ENCODE results near the gene SLCO6A1. TPM values are rescaled to one million over a fixed set of nuclear protein-coding genes. Genes with fewer than 3 reads are reported as not detected.

SLCO6A1 gene, protein sequence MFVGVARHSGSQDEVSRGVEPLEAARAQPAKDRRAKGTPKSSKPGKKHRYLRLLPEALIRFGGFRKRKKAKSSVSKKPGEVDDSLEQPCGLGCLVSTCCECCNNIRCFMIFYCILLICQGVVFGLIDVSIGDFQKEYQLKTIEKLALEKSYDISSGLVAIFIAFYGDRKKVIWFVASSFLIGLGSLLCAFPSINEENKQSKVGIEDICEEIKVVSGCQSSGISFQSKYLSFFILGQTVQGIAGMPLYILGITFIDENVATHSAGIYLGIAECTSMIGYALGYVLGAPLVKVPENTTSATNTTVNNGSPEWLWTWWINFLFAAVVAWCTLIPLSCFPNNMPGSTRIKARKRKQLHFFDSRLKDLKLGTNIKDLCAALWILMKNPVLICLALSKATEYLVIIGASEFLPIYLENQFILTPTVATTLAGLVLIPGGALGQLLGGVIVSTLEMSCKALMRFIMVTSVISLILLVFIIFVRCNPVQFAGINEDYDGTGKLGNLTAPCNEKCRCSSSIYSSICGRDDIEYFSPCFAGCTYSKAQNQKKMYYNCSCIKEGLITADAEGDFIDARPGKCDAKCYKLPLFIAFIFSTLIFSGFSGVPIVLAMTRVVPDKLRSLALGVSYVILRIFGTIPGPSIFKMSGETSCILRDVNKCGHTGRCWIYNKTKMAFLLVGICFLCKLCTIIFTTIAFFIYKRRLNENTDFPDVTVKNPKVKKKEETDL
- total RNA-seq, result 0.52 TPM

DNA sequence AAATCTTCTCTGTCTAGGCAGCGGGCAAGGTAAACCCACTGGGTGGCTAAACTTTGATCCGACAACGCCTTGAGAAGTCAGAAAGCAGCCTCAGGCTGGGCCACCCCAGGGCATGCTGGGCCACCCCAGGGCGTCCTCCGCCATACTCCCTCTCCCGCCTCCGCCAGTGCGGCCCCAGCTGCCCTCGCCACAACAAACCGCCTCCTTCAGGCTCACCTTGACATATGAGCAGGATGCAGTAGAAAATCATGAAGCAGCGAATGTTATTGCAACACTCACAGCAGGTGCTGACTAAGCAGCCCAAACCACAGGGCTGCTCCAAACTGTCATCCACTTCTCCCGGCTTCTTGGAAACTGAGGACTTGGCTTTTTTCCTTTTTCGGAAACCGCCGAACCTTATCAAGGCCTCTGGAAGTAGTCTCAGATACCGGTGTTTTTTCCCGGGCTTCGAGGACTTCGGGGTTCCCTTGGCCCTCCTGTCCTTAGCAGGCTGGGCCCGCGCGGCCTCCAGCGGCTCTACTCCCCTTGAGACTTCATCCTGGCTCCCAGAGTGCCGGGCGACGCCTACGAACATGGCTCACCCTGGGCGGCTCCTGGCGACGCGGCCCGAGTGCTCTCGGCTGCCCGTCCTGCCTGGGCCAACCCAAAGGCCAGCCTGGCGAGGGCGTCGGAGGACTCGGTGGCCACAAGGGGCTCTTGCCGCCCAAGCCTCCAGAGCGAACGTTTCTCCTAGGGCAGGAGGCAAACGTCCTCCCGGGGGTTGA is at the start of gene SLCO6A1:
Gene SLCO6A1, minus strand, starts transcription at position 731 of the 764 bp plus-strand sequence. Its CDS starts 157 bp downstream, at position 574.
- Histone ChIP-seq H3K4me3 (ENCODE audit: low read length in 3 of 3) (no peak within 1 kb of the TSS), H3K36me3 (ENCODE audit: control insufficient read depth in 3 of 3, insufficient read depth in 3 of 3, low read length in 3 of 3) (no peaks in the 10 kb centered on the region), H3K9me3 (ENCODE audit: control insufficient read depth in 3 of 3, low read length in 3 of 3) (no peaks in the 10 kb centered on the region)

DNA sequence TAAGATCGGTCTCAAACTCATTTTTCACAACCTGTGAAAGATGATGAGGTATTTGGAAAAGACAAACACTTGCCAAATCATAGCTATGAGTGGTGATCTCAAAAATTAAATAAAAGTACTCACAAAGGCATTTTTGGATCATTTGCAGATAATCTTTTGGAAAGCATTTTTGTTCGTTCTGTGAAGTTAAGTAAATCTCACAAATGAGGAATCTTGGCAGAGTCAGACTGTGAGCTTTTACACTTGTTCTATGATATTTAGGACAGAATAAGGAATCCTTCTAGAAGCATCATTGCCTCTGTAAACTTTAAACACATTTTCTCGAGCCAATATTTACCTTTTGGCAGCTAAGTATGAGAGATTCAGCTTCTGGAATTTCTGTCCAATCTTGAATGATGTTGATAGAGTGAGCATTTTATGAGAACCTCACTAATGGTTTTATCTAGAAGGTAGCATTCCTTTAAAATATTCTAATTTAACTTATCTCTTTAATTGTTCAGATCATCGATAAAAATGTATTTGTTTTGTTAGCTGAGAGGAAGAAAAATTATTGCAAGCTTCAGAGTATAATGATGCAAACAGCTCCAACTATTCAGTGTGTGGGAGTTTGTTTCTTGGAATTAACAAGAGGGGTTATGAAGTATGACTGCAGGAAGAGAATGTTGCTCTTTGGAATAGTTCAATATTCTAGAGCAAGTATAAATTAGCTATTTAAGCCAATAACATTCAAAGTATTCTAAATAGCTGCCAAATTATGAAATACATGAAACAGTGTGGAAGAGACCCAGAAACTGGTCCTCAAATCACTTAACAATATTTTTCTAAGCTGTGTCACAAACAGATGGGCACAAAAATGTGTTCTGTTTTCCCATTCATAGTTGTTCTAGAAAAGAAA is 48.6 kb upstream of the SLCO6A1 start:
- H3K27me3 ChIP-seq (ENCODE audit: control insufficient read depth in 3 of 3, insufficient read depth in 3 of 3, low read length in 3 of 3), result no peaks in the 10 kb centered on the region
- no peak overlapping the region for H3K27ac ChIP-seq (ENCODE audit: low read depth, low read length)
- no peaks in the 10 kb centered on the region for H3K36me3 ChIP-seq (ENCODE audit: control insufficient read depth in 3 of 3, insufficient read depth in 3 of 3, low read length in 3 of 3)
- no peak overlapping the region for H3K4me3 ChIP-seq (ENCODE audit: low read length in 3 of 3)
- no peaks in the 10 kb centered on the region for H3K9me3 ChIP-seq (ENCODE audit: control insufficient read depth in 3 of 3, low read length in 3 of 3)
- no peaks in the 10 kb centered on the region for H3K4me1 ChIP-seq (ENCODE audit: control insufficient read depth in 3 of 3, insufficient read depth in 3 of 3, low read length in 3 of 3)
- no peak overlapping the region for H3K9ac ChIP-seq (ENCODE audit: low read depth in 1 of 3, low read length in 3 of 3)

More for the DNA sequence above, at the start of gene SLCO6A1:
- no peak within 1 kb of the TSS for H3K27ac ChIP-seq (ENCODE audit: low read depth, low read length)
- no peaks in the 10 kb centered on the region for H3K27me3 ChIP-seq (ENCODE audit: control insufficient read depth in 3 of 3, insufficient read depth in 3 of 3, low read length in 3 of 3)
- no peak within 1 kb of the TSS for H3K9ac ChIP-seq (ENCODE audit: low read depth in 1 of 3, low read length in 3 of 3)
- no peaks in the 10 kb centered on the region for H3K4me1 ChIP-seq (ENCODE audit: control insufficient read depth in 3 of 3, insufficient read depth in 3 of 3, low read length in 3 of 3)

DNA sequence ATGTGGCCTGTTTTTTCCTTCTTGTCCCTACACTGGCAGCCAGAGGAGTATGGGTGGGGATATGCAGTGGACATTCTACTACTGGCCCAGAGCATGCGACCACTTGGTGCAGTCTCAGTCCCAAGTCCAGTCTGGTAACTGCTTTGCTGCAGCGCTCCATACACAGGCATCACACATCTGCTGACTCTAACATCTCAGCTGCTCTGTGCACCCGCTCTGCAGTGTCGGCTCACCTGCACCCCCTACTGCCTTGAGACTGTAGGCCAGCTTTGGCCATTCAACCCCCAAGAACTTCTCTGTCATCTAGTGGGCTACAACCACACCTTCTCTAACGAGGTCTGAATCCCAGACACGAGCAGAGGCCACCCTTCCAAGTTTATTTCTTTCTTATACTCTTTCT is 46.4 kb upstream of the SLCO6A1 start:
- no peak overlapping the region for H3K27ac ChIP-seq (ENCODE audit: low read depth, low read length)
- H3K9ac ChIP-seq (ENCODE audit: low read depth in 1 of 3, low read length in 3 of 3), result no peak overlapping the region
- no peaks in the 10 kb centered on the region for H3K27me3 ChIP-seq (ENCODE audit: control insufficient read depth in 3 of 3, insufficient read depth in 3 of 3, low read length in 3 of 3)
- H3K9me3 ChIP-seq (ENCODE audit: control insufficient read depth in 3 of 3, low read length in 3 of 3), result no peaks in the 10 kb centered on the region
- no peaks in the 10 kb centered on the region for H3K4me1 ChIP-seq (ENCODE audit: control insufficient read depth in 3 of 3, insufficient read depth in 3 of 3, low read length in 3 of 3)
- H3K4me3 ChIP-seq (ENCODE audit: low read length in 3 of 3), result no peak overlapping the region
- no peaks in the 10 kb centered on the region for H3K36me3 ChIP-seq (ENCODE audit: control insufficient read depth in 3 of 3, insufficient read depth in 3 of 3, low read length in 3 of 3)

DNA sequence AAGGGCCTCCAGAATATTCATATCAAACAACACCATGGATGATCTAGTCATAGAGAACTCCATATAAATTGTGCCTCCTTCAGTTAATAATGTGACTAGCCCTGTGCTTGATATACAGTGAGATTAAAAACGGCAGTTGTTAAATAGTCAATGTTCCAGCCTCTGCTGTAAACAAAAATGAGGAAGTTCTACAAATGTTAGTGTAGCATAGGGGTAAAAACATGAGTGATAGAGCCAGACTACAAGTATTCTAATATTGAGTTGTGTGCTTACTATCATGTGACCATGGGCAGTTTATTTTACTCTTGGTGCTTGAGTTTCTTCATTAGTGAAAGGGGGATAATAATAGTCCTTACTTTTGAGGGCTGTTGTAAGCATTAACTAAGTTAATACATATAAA is 43.3 kb upstream of the SLCO6A1 start:
- H3K4me3 ChIP-seq (ENCODE audit: low read length in 3 of 3), result no peak overlapping the region
- H3K9me3 ChIP-seq (ENCODE audit: control insufficient read depth in 3 of 3, low read length in 3 of 3), result no peaks in the 10 kb centered on the region
- H3K27me3 ChIP-seq (ENCODE audit: control insufficient read depth in 3 of 3, insufficient read depth in 3 of 3, low read length in 3 of 3), result no peaks in the 10 kb centered on the region
- H3K4me1 ChIP-seq (ENCODE audit: control insufficient read depth in 3 of 3, insufficient read depth in 3 of 3, low read length in 3 of 3), result no peaks in the 10 kb centered on the region
- H3K9ac ChIP-seq (ENCODE audit: low read depth in 1 of 3, low read length in 3 of 3), result no peak overlapping the region
- H3K27ac ChIP-seq (ENCODE audit: low read depth, low read length), result no peak overlapping the region
- H3K36me3 ChIP-seq (ENCODE audit: control insufficient read depth in 3 of 3, insufficient read depth in 3 of 3, low read length in 3 of 3), result no peaks in the 10 kb centered on the region

DNA sequence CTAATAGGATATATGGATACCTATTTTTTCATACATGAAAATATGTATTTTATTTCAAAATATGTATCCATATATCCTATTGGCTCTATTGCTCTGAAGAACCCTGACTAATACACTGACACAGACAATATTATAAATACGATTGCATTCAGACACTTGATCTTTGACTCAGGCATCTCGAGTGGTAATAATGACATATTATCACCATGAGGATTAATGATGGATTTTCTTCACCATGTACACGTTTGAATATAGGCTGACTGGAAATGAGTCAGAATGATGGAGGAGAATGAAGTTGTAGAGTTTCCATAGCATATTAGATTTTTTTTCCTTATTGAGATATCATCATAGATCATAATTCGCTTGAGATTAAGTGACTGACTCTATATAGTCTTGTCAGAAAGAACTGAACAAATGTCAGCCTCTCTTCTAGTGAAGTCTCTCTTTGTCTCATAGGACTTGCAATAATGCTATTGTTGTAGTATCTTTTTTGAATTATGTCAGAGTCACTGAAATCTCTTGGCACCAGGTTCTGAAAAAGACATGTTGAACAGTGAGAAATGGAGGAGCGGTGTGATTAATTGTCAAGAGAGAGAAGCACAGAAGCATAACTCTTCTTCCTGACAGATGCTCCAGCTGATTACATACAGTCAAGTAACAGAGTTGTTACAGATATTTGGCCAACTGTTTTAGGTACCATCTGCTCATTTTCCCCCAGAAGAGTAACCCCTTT is 41.4 kb upstream of the SLCO6A1 start:
- Histone ChIP-seq H3K36me3 (ENCODE audit: control insufficient read depth in 3 of 3, insufficient read depth in 3 of 3, low read length in 3 of 3) (no peaks in the 10 kb centered on the region), H3K9me3 (ENCODE audit: control insufficient read depth in 3 of 3, low read length in 3 of 3) (no peaks in the 10 kb centered on the region)

GRCh38 chr5:102539562-102539961 is 40.8 kb upstream of the SLCO6A1 start:
- Histone ChIP-seq H3K9me3 (ENCODE audit: control insufficient read depth in 3 of 3, low read length in 3 of 3) (no peaks in the 10 kb centered on the region), H3K4me1 (ENCODE audit: control insufficient read depth in 3 of 3, insufficient read depth in 3 of 3, low read length in 3 of 3) (no peaks in the 10 kb centered on the region), H3K27me3 (ENCODE audit: control insufficient read depth in 3 of 3, insufficient read depth in 3 of 3, low read length in 3 of 3) (no peaks in the 10 kb centered on the region), H3K9ac (ENCODE audit: low read depth in 1 of 3, low read length in 3 of 3) (no peak overlapping the region), H3K27ac (ENCODE audit: low read depth, low read length) (no peak overlapping the region), H3K4me3 (ENCODE audit: low read length in 3 of 3) (no peak overlapping the region), H3K36me3 (ENCODE audit: control insufficient read depth in 3 of 3, insufficient read depth in 3 of 3, low read length in 3 of 3) (no peaks in the 10 kb centered on the region)

More for the DNA sequence above, 41.4 kb upstream of the SLCO6A1 start:
- Histone ChIP-seq H3K9ac (ENCODE audit: low read depth in 1 of 3, low read length in 3 of 3) (no peak overlapping the region), H3K4me3 (ENCODE audit: low read length in 3 of 3) (no peak overlapping the region), H3K4me1 (ENCODE audit: control insufficient read depth in 3 of 3, insufficient read depth in 3 of 3, low read length in 3 of 3) (no peaks in the 10 kb centered on the region), H3K27ac (ENCODE audit: low read depth, low read length) (no peak overlapping the region), H3K27me3 (ENCODE audit: control insufficient read depth in 3 of 3, insufficient read depth in 3 of 3, low read length in 3 of 3) (no peaks in the 10 kb centered on the region)

DNA sequence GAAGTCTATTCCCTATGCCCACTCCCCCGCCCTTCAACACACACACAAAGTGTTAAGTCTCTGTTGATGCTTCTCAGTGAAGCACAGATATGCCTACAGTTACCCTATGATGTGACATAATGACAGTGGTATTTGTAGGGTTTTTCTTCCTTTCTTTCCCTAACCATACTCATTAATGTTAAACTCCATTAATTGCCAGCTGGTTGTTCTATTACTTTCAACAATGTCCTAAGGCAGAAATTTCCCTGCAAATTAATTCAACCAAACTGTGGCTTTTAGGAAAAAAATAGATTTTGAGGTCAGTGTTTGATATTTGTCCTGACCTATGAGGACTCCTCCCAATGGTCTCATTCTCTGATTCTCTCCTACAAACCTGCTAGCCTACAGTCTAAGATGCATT is 38.2 kb upstream of the SLCO6A1 start:
- Histone ChIP-seq H3K36me3 (ENCODE audit: control insufficient read depth in 3 of 3, insufficient read depth in 3 of 3, low read length in 3 of 3) (no peaks in the 10 kb centered on the region), H3K4me1 (ENCODE audit: control insufficient read depth in 3 of 3, insufficient read depth in 3 of 3, low read length in 3 of 3) (no peaks in the 10 kb centered on the region), H3K27me3 (ENCODE audit: control insufficient read depth in 3 of 3, insufficient read depth in 3 of 3, low read length in 3 of 3) (no peaks in the 10 kb centered on the region), H3K4me3 (ENCODE audit: low read length in 3 of 3) (no peak overlapping the region), H3K27ac (ENCODE audit: low read depth, low read length) (no peak overlapping the region), H3K9ac (ENCODE audit: low read depth in 1 of 3, low read length in 3 of 3) (no peak overlapping the region), H3K9me3 (ENCODE audit: control insufficient read depth in 3 of 3, low read length in 3 of 3) (no peaks in the 10 kb centered on the region)

- H3K9ac ChIP-seq (ENCODE audit: low read depth in 1 of 3, low read length in 3 of 3), result no peak overlapping the region
- no peaks in the 10 kb centered on the region for H3K27me3 ChIP-seq (ENCODE audit: control insufficient read depth in 3 of 3, insufficient read depth in 3 of 3, low read length in 3 of 3)
- H3K27ac ChIP-seq (ENCODE audit: low read depth, low read length), result no peak overlapping the region
- no peaks in the 10 kb centered on the region for H3K4me1 ChIP-seq (ENCODE audit: control insufficient read depth in 3 of 3, insufficient read depth in 3 of 3, low read length in 3 of 3)
- no peak overlapping the region for H3K4me3 ChIP-seq (ENCODE audit: low read length in 3 of 3)
- H3K36me3 ChIP-seq (ENCODE audit: control insufficient read depth in 3 of 3, insufficient read depth in 3 of 3, low read length in 3 of 3), result no peaks in the 10 kb centered on the region
- H3K9me3 ChIP-seq (ENCODE audit: control insufficient read depth in 3 of 3, low read length in 3 of 3), result no peaks in the 10 kb centered on the region
These were observed 37.6 kb upstream of the SLCO6A1 start for GRCh38 chr5:102536323-102536928.

Data from skeletal muscle tissue (tissue), 4 donors.